NK-92 treated with Interleukin-12 subunit alpha and Interleukin-12 subunit beta, amount 100 ng/mL, for 24 hours (cell line): ENCODE measurements around the gene MMP28.

Experiments
- DNase-seq: peaks from one replicate; lab custom pipeline; 2025; lab: John Stamatoyannopoulos, UW

The MMP28 gene

DNA sequence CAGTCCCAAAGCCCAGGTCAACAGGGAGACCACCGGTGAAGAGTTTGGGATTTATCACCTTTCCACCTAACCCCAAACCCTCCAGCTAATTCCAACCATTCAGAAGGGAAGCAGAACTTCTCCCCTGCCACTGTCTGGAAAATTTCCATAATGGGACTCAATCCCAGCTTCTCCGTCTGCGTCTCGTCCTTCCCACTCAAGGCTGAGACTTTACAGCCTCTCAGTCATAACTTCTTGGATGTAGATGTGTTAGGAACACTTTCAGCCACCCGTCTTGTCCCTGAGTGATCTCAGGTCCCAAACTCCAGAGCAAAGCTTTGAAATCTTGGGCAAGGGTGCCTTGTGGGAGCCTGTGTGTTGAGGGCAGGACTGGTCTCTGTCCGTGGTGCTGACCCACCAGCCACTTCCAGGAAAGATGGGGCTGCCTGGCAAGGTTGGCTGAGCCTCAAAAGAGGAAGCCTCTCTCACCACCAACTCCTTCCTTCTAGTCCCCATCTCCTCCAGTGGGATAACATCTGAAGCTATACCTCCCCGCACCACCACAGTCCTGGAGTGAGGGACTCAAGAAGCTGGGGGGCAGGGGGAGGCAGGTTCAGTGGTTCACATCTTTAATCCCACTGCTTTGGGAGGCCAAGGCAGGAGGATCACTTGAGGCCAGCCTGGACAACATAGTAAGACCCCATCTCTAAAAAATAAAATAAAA is 51.7 kb downstream of the MMP28 start:
- no peak for DNase-seq

DNA sequence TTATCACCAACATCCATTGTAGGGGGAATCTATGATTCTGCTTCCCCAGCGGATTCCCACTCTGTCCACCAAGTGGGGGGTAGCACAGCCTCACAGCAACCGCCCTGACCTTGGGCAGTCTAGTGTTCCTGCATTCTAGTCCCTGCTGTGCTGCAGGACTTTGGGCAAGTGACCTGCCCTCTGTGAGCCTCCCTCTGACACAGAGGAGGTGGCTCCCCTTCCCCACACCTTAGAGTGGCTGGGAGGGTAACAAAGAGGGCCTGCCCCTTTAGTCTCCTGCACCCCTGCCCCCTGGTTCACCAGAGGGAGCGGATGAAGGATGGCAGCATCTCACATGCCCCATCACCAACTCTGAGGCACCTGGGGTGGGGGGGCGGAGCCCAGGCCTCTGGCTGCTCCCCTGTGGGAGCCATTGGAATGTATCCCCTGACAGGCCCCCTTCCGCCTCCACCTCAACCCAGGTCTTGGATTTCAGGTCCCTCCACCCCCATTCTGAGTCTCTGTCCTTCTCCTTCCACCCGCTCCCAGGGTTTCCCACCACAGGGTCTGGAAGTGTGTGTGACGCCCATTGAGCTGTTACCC is 52.5 kb downstream of the MMP28 start:
- no peak for DNase-seq

- DNase-seq: no peak
These were observed 52.9 kb downstream of the MMP28 start for GRCh38 chr17:35742496-35742895.

- no peak for DNase-seq
These were observed 54.2 kb downstream of the MMP28 start for GRCh38 chr17:35740997-35741931.

- DNase-seq: no peak
These were observed 55.2 kb downstream of the MMP28 start for GRCh38 chr17:35740216-35740615.

GRCh38 chr17:35738519-35739133 is 56.8 kb downstream of the MMP28 start:
- DNase-seq: no peak

DNA sequence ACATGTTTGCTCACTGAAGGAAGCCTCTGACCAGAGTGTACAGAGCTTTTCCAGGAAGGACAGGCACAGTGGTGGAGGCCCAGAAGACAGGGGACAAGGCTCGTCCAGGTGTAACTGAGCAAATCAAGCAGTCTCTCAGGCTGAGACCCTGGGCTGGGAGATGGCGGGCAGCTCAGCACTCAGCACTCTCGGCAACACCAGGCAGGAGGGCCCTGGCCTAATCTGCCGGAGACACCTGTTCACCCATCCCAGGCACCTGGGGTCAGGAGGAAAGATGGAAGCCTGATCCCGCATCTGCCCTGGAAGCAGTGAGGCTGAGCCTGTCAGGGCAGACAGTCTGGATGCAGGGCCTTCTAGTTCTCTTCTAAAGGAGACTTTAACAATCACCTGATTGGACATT is 59.2 kb downstream of the MMP28 start:
- DNase-seq: no peak

GRCh38 chr17:35735036-35735805 is 60.2 kb downstream of the MMP28 start:
- no peak for DNase-seq

DNA sequence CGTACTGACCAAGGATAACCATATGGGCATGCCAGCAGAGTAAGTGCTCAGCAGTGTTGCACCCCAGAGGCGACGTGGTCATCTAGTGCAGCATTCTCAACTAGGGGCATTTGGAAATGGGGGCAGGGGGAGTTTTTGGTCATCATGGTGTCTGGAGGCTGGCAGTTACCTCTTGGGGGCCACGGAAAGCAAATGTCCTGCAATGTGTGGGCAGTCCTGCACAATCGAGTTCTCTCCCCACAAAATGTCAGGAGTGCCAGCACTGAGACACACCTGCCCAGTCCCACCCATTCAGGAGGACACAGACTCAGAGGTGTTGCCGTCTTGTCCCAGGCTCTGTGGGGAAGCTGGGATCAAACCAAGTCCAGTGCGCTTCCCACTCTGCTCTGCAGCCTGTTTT is 61.0 kb downstream of the MMP28 start:
- DNase-seq: no peak

GRCh38 chr17:35733366-35733765 is 62.1 kb downstream of the MMP28 start:
- no peak for DNase-seq

- DNase-seq: no peak
These were observed 62.7 kb downstream of the MMP28 start for GRCh38 chr17:35732806-35733136.

- no peak for DNase-seq
These were observed 63.3 kb downstream of the MMP28 start for GRCh38 chr17:35731917-35732805.

- no peak for DNase-seq
These were observed 64.1 kb downstream of the MMP28 start, which contains the start of gene RASL10B for GRCh38 chr17:35731239-35731916. TSS of gene RASL10B (plus strand) at chr17:35731639. CDS start at chr17:35735185, 3,546 bp downstream.

GRCh38 chr17:35730400-35731005 is 64.9 kb downstream of the MMP28 start:
- DNase-seq: no peak

DNA sequence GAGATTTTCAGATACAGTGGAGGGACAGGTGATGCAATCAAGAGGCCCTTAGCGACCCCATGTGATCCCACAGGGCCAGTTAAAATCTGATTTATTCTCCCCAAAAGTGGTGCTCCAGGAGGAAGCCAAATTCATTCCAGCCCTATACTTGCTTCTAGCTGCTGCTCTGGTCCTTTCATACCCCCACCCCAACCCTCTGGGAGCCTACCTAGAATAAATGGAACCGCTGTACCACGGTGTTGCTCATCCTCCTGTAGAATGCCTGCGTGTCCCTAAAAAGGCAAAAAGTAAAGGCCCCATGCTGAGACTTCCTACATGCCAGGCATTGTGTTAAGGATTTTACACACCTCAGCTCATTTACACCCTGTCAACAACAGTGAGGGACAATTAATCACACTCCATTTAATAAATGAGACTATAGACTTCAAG is 66.0 kb downstream of the MMP28 start:
- no peak for DNase-seq

DNA sequence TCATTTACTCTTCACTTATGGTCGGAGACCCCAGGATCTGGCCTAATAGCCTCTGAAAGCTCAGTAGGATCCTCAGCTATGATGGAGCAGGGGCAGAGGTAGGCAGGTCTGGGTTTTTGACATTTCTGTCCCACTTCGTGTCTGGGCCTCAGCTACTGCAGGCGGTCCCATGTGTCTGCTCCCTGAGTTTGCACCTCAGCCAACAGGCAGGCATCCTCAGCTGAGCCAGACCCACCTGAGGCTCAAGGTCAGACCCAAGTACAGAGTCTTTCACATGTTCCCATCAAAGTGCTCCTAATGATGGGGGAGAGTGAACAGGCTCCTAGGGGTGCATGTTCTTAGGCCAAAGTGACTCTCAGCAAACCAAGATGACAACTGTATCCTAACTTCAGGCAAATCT is 66.9 kb downstream of the MMP28 start:
- DNase-seq: no peak

DNA sequence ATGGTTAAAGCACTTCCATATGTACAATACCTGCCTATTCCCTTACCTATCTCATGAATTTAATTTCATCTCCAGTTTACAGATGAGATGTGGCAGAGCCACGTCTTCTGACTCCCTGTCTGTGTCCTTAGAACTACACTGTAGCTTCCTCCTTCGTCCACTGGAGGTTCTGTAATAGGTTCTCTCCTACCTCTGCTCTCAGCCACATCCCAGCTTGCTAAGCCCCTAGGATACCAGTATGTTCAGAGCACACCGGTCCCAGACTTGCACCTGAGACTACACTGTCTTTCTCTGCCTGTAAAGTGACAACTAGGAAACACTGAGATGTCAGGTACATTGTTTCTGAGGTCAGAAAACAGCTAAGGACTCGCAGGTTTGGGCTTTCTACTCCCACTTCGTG is 67.8 kb downstream of the MMP28 start:
- no peak for DNase-seq

DNA sequence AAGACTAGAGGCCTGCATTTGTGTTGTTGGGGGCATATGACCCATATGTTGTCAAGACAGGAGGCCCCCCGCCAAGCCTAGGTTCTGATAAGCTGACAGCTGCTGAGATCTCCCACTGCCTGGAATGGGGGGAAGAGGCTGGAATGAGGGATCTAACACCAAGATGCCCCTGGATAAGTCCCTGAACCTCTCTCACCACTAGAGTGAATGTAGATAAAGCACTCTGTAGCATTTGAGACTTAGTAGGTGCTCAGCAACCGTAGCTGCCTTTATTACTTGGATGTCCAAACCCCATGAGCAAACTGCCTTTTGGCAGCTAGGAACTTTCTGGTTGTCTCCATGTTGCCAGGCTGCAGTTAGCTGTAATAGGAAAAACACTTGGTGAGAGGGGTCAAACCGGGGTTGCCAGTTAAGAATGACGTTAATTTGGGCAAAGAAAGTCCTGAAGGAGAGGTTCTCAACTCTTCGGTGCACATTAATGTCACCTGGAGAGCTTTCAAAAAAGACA is 68.4 kb downstream of the MMP28 start:
- no peak for DNase-seq
